Pancreas (tissue), 10 donors: ENCODE measurements around the gene AGXT. TPM values are rescaled to one million over a fixed set of nuclear protein-coding genes. Genes with fewer than 3 reads are reported as not detected.
A peak's percentile ranks its signal among the peaks of the same experiment; 100 is the strongest.

ENCODE experiments used
- ATAC-seq, 4 donors: fragments of 200-7000 bp; cut with Tn5 transposase; one replicate each; pipeline versions ENCODE4 v1.8.0 to v1.9.1; 2020; ENCODE audit warnings: mild to moderate bottlenecking in 4 of 4, moderate library complexity in 4 of 4
- DNase-seq, 6 donors: peaks; one replicate each; pipeline ENCODE4 v3.0.0-alpha.2; 2020
- FAIRE-seq: peaks from 2 replicates; lab custom pipeline; 2012; peaks lifted over from hg19 to GRCh38; lab: Jason Lieb, UNC
- H3K27ac ChIP-seq, 4 donors: fragments of 200-600 bp; sonication (generic); 1 replicate in 3 of 4; 2 replicates in 1 of 4; pipeline versions ENCODE4 v1.5.0 to v1.8.0; 2020
- H3K27me3 ChIP-seq, 4 donors: fragments of 200-600 bp; one replicate each; pipeline ENCODE4 v1.8.0; 2021
- H3K36me3 ChIP-seq, 3 donors: fragments of 200-600 bp; sonication (generic) in 1 of 3; one replicate each; pipeline versions ENCODE4 v1.5.0 to v1.8.0; 2020 to 2021
- H3K4me1 ChIP-seq, 3 donors: fragments of 200-600 bp; one replicate each; pipeline ENCODE4 v1.8.0; 2021
- H3K4me3 ChIP-seq, 4 donors: fragments of 200-600 bp; sonication (generic) in 2 of 4; one replicate each; pipeline versions ENCODE4 v1.5.0 to v1.8.0; 2020 to 2021
- H3K9me3 ChIP-seq, 4 donors: fragments of 200-600 bp; one replicate each; pipeline ENCODE4 v1.8.0; 2021
- CTCF ChIP-seq, 4 donors: fragments of 200-600 bp; sonication (generic) in 3 of 4; IDR thresholded peaks; one replicate each; pipeline versions ENCODE4 v1.5.0 to v1.8.0; 2021; ENCODE audit warnings: antibody characterized with exemption in 4 of 4
- WGBS, 2 donors: extraction: QIAGEN DNeasy Blood & Tissue Kit; methylation state at CpG; one replicate each; pipeline ENCODE4 v1.1.7; 2013; 5-methylcytosine and 5-hydroxymethylcytosine counted together
- intact Hi-C, 3 donors: fragments of 100-400 bp; cut with DNase I; formaldehyde crosslinking; loops; one replicate each; pipeline versions ENCODE4 v1.11.1 to v1.14.2; 2022
- polyA plus RNA-seq, 2 donors: library from polyadenylated mRNA; stranded (reverse); fragments of 200-250 nt; gene quantifications; one replicate each; pipeline ENCODE4 v1.2.3, GENCODE V29; 2013
- total RNA-seq, 6 donors: library from RNA; stranded (reverse); fragmentation: NEBNext Ultra II Directional in 4 of 6; extraction: Animal tissue kit (Norgen Biotek cat#: 25700) in 4 of 6; gene quantifications; one replicate each; pipeline versions ENCODE4 v1.2.1 to v1.2.4, GENCODE V29; 2021 to 2023
- donor health status: healthy with polysubstance abuse.
- donor health status: DM: no; HTN: no; CAD: no; lungs with moderate emphysema.
- donor health status: DM: no; HTN: no; CAD: no.
- donor health status: control.
- donor health status: control.
- donor health status: Bipolar disorder and iron deficiency.
- donor health status: DM: yes; HTN: yes; CAD: no.
- donor health status: DM: no; HTN: no; CAD: no.
- donor health status: DM: no; HTN: no; CAD: no.
- donor health status: DM: yes; HTN: yes; CAD: no.

AGXT gene
- total and polyA plus RNA-seq, 8 donors = 0.07 to 0.76 (median 0.08) TPM; not detected in 5

GRCh38 chr2:240834377-240834975 is 34.1 kb upstream of the AGXT start:
- ATAC-seq = no peak
- Histone ChIP-seq H3K36me3 (no peaks in the 10 kb centered on the region), H3K4me1 (peaks cover 5 to 7% (median 6%) of the 10 kb centered on the region in 3 donors), H3K27me3 (peaks cover 0 to under 1% (median 0%) of the 10 kb centered on the region in 4 donors), H3K9me3 (no peaks in the 10 kb centered on the region), H3K4me3 (no peak overlapping the region), H3K27ac (no peak overlapping the region)
- WGBS, 2 donors = 72 to 77% methylated on average over 6 of the region's 6 CpGs
- intact Hi-C loops = no loop called here
- no peak for TF ChIP-seq CTCF (IDR thresholded peaks at IDR 0.05)
- peak in 1 of 6 donors; percentile 27 for DNase-seq
- no peak for FAIRE-seq

GRCh38 chr2:240835528-240835927 is 33.1 kb upstream of the AGXT start:
- H3K4me1 ChIP-seq = peaks cover 5 to 7% (median 6%) of the 10 kb centered on the region in 3 donors
- no peak for ATAC-seq
- no peaks in the 10 kb centered on the region for H3K27me3 ChIP-seq
- 75 to 81% methylated on average over 9 of the region's 9 CpGs for WGBS, 2 donors
- intact Hi-C loops = no loop called here
- no peak overlapping the region for H3K27ac ChIP-seq
- H3K36me3 ChIP-seq = no peaks in the 10 kb centered on the region
- DNase-seq = no peak
- H3K9me3 ChIP-seq = no peaks in the 10 kb centered on the region
- H3K4me3 ChIP-seq = no peak overlapping the region
- TF ChIP-seq CTCF (IDR thresholded peaks at IDR 0.05) = no peak
- no peak for FAIRE-seq

GRCh38 chr2:240836781-240837467 is 31.7 kb upstream of the AGXT start:
- Histone ChIP-seq H3K27ac (no peak overlapping the region), H3K4me1 (peaks cover under 1 to 1% (median under 1%) of the 10 kb centered on the region in 3 donors), H3K4me3 (no peak overlapping the region), H3K27me3 (no peaks in the 10 kb centered on the region), H3K36me3 (no peaks in the 10 kb centered on the region), H3K9me3 (no peaks in the 10 kb centered on the region)
- peak in 1 of 4 donors; percentile 18 for ATAC-seq
- TF ChIP-seq CTCF (IDR thresholded peaks at IDR 0.05) = no peak
- DNase-seq = peak in 2 of 6 donors; percentile 60 to 76
- WGBS, 2 donors = 74 to 75% methylated on average over 17 of the region's 17 CpGs
- no peak for FAIRE-seq
- intact Hi-C loops = no loop called here

GRCh38 chr2:240837621-240838020 is 31.0 kb upstream of the AGXT start:
- TF ChIP-seq CTCF (IDR thresholded peaks at IDR 0.05) = no peak
- Histone ChIP-seq H3K4me3 (no peak overlapping the region), H3K4me1 (no peaks in the 10 kb centered on the region), H3K27me3 (no peaks in the 10 kb centered on the region), H3K36me3 (no peaks in the 10 kb centered on the region), H3K9me3 (no peaks in the 10 kb centered on the region), H3K27ac (no peak overlapping the region)
- DNase-seq (no peak), FAIRE-seq (no peak), ATAC-seq (no peak)
- intact Hi-C loops = no loop called here
- 68% methylated on average over 4 of the region's 4 CpGs for WGBS, 2 donors
